ENCODE results near the gene CBLB.

CBLB gene

DNA sequence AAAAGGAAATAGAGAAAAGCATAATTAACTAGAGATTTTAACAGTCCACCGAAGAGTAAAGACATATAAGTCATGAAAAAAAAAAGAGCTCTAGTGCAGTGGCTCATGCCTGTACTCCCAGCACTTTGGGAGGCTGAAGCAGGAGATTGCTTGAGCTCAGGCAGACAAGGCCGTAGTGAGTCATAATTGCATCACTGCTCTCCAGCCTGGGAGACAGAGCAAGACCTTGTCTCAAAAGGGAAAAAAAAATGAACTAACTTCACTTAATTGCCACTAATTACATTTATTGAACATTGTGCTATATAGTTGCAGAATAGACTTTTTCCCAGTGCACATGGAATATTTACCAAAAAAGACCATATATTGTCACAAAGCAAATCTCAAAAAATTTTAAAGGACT, 221.8 kb downstream of the CBLB start:
- no peak for DNase-seq (ENCODE audit: extremely low read depth in 1 of 2, low read depth in 1 of 2)

DNA sequence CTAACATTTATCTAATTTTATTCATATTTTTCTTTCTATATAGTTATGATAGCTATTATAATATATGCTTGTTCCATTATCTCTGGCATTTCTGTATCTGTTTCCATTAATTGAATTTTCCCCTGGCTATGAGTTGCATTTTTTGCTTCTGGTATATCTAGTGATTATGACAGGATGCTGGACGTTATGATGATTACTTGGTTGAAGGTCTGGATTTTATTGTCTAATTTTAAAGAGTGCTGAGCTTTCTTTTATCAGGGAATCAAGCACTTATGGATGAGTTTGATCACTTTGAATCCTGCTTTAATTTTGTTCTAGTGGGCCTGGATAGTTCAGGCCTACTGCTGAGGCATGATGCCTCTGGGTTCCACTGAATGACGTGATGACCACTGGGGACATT, 229.7 kb downstream of the CBLB start:
- DNase-seq (ENCODE audit: extremely low read depth in 1 of 2, low read depth in 1 of 2), result no peak

DNA sequence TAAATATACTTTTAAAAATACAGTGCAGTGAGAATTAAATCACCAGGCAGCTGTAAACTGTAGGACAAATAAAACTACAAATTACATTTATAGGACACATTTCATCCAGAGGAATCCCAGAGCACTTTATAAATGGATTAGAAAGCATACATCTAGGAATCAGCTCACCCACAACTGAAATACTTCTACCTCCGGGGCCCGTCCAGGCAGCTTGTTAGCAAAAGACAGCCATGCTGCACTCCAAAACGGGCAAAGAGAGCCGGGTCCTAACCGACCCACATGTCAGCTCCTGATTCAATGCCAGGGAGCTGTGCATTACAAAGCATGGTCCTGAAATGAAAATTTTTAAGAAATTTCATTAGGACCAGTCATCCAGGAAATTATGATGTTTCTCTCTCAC, 234.1 kb downstream of the CBLB start:
- DNase-seq (ENCODE audit: extremely low read depth in 1 of 2, low read depth in 1 of 2), result no peak

DNA sequence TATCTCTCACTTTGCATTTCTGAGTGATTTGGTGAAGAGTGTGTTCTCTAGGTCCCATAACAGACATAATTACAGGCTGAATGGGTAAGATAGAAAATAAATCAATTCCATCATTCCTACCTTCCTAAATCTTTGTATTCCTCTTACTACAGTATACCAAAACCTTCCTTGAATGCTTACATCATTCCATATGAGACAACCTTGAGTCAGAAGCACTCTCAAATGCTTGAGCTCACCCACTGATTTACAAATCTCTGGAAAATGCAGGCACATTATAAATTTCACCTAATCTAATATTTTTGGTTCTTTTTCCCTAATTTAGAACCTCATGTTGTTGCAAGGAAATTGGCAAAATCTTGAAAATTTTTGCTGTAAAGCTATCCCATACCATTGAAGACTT, 239.1 kb downstream of the CBLB start:
- no peak for DNase-seq (ENCODE audit: extremely low read depth in 1 of 2, low read depth in 1 of 2)

DNA sequence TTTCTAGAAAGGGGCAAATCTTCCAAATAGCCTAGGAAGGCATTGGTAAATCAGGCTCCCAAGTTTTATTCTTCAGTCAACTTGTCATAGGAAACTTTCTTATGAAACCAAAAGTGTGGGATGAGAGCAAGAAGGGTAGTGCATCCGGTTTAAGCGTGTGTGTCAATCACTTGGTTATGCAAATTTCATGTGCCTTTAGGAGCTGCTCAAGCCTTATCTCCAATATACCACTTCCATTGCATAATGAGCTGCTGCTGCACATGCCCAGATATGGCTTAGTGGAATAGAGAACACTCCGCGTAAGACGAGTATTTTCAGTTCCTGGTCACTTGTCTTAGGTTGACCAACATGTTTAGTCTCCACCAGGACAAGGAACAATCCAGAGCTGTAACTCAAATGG, 242.1 kb downstream of the CBLB start:
- no peak for DNase-seq (ENCODE audit: extremely low read depth in 1 of 2, low read depth in 1 of 2)

DNA sequence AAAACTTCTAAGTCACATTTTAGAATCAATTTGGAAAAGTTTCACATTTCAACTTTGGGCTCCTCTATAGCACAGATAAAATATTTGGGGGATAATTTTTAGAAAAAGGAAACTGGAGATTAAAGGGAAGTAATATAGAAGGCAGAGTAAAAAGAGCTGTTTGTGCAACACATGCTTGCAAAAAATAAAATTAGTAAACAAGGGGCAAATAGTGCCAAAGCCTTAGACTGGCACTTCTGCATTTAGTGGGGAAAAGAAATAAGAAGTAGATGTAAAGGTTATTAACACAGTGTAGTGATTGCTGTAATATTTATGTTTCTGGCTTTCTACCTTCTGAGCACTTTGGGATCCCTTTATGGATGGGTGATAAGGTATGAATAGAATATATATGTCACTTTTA, 246.6 kb downstream of the CBLB start:
- no peak for DNase-seq (ENCODE audit: extremely low read depth in 1 of 2, low read depth in 1 of 2)

DNA sequence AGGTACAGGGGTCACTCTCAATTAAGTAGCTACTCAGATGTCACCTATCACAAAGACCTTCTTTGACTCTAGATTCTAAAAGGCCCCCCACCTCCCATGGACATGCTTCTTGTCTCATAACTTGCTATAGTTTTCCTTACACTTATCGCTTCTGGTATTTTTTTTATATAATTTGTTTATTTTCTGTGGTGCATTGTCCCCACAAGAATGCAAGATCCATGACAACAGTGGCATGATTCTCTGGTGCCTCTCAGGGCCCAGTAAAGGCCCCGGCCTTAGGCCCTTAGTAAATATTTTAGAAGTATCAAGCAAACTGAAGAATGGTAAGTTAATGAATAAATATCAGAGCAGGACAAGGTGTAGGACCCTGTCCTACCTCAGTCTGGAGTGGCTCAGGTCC, 248.6 kb downstream of the CBLB start:
- DNase-seq (ENCODE audit: extremely low read depth in 1 of 2, low read depth in 1 of 2), result no peak

DNA sequence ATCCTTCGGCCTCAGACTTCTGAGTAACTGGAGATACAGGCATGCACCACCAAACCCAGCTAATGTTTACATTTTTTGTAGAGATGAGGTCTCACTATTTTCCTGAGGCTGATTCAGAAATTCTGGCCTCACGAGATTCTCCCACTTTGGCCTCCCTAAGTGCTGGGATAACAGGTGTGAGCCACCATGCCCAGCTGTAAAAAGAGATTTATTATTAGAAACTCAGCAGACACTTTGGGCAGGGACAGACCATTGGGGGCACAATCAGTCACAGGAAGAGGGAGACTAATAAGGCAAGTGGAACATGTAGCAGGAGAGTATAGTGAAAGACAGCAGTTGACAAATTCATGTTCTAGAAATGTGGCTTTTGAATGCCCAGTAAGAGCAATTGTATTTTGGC, 249.2 kb downstream of the CBLB start:
- DNase-seq (ENCODE audit: extremely low read depth in 1 of 2, low read depth in 1 of 2), result no peak

DNA sequence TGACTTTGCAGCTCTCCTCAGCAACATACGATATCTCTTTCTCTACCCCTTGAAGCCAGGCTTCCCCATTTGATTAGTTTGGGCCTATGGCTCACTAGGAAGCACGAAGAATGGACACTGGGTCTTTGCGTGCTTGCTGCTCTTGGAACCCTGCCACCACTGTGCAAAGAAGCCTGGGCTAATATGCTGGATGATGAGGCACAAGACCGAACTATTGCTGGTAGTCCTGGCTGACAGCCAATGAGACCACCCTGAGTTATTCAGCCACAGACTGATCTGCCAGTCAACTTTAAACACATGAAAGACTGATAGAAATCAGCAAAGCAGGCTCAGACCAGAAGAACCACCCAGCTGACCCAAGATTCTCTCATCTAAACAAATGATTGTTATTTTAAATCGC, 250.3 kb downstream of the CBLB start:
- DNase-seq (ENCODE audit: extremely low read depth in 1 of 2, low read depth in 1 of 2), result no peak

DNA sequence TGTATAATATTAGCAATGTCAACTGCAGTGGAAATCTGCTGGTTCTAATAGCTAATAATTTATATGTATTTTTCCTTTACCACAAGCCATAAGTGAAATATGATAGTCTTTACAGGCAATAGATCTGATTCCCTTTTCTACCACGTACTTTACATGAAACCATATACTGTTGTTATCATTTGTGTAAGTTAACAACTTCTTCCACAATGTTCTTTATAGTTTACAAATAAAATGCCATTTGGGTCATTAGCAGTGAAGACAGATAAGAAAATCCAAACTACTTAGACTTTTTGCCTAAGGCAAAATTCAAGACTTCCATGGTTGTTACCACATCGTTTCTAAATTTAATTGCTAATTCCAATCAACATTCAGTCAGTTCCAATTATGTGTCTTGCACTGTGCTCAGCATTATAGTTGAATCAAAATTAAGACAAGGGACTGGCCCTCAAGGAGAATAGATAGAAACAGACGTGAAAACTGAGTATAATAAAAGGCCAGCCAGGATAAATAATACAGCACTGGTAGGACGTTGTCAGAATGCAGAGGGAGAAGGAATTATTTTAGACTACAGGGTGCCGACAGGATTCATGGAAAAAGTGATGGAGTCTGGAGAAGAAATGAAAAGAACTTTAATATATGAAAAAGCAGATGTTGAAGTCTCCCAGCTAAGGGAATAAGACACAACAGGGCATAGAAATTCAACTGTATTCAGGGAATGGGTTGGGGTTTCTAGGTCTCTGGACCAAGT, 252.3 kb downstream of the CBLB start:
- DNase-seq (ENCODE audit: extremely low read depth in 1 of 2, low read depth in 1 of 2), result no peak

DNA sequence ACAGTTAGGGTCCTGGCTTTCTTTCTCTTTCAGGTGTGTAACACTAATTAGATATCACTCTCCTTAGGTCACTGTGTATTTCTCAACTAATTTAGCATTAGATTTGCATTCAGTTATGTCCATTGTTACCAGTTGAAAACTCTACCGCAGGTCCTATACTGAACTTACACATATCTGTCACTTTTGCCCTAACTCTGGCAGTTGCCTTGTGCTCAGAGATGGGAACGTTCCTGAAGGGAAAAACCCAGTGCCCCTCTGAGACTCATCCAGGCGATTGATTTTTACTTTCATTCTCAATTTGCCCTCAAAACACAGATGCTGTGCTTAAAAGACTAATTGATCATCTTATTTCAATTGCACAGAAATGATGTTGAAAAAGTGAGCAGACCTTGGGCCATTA, 253.0 kb downstream of the CBLB start:
- DNase-seq (ENCODE audit: extremely low read depth in 1 of 2, low read depth in 1 of 2), result no peak

DNA sequence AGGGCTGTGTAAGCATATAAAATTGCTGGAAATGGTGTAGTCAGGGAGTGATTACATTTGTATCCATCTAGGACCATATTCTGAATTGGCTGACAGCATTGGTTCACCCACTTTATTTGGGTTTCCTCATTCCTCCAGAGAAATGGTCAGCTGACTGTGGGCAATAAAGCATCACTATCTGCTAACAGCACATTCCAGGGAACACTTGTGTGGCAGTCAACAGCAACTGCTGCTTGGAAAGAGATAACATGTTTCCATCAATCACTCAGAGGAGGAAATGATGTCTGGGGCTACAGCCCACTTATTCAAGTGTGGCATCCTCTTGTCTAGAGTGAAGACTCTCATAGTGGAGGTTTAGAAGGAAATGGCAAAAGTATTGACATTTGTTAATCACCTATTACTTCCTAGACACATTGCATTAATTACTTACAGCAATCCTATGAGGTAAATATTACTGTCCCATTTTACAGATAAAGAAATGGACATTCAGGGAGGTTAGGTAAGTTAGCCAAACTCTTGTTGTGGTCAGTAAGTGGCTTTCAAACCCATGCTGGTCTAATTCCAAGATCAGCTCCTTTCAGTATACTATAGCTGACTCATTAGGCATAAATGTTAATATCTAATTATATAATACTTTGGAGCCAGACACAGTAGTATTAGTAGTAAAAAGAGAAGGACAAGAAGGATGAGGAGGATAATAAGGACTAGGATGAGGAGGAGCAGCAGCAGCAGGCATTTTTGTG, 254.4 kb downstream of the CBLB start:
- no peak for DNase-seq (ENCODE audit: extremely low read depth in 1 of 2, low read depth in 1 of 2)

DNA sequence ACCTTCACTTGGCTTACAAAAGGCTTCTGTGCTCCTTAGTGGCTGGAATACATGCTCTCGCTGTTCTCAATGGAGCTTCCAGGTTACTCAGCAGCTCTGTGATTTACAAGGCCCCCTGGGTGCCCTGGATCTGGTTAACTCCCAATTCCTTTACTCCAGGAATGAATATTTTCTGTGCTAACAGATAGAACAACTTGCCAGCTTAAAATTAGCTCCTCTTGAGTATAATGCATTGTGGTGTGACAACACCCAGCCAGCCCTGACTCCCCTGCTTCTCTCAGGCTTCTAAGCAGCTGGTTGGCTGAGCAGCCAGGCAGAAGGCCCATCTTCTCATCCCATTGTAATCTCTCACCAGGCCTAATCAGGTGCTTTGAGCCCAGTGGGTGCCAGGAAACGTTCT, 255.7 kb downstream of the CBLB start:
- DNase-seq (ENCODE audit: extremely low read depth in 1 of 2, low read depth in 1 of 2), result no peak

DNA sequence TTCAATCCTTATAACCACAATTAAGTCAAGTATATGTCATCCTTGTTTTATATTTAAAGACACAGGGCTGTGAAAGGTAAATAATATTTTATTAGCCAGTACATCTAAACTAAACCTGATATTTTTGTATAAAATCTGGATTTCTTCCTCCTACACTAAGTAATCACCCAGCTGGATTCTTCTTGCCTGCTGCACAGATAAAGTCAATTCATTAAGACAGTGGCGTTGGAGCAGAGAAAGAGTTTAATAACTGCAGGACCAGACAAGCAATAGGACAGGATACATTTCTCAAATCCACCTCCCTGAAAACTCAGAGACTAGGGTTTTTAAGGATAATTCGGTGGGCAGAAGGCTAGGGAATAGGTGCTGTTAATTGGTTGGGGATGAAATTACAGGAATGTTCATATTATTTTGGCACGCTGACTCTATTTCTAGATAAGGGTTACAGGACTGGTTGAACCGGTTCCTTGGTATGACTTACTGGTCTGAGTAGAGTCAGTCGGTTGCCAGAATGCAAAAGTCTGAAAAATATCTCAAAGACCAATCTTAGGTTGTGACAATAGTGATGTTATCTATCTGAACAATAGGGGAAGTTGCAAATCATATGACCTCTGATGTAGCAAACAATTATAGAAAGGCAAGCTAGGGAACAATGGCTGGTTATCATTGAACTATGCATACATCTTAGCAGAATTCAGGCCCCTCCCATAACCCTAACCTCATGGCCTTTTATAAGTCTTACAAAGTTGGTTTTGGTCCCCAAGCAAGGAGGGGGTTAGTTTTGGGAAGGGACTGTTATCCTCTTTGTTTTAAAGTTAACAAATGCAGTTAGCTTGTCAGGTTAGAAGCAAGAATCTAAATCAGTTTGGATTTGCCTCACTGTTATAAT, 257.3 kb downstream of the CBLB start:
- no peak for DNase-seq (ENCODE audit: extremely low read depth in 1 of 2, low read depth in 1 of 2)

DNA sequence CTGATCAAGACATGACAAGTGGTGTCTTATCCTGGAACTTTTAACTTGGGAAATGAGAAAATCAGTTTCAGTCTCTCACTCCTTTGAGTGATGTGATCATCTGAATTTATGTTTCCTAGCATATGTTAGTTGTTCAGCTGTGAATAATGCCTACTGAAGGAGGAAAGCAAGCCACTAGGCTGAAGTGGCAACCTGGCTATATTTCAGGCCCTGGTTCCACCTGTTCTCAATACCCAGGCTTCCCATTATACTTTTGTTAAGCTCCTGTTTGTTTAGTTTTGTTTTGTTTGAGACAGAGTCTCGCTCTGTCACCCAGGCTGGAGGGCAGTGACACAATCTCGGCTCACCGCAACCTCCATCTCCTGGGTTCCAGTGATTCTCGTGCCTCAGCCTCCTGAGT, 258.3 kb downstream of the CBLB start:
- no peak for DNase-seq (ENCODE audit: extremely low read depth in 1 of 2, low read depth in 1 of 2)

DNA sequence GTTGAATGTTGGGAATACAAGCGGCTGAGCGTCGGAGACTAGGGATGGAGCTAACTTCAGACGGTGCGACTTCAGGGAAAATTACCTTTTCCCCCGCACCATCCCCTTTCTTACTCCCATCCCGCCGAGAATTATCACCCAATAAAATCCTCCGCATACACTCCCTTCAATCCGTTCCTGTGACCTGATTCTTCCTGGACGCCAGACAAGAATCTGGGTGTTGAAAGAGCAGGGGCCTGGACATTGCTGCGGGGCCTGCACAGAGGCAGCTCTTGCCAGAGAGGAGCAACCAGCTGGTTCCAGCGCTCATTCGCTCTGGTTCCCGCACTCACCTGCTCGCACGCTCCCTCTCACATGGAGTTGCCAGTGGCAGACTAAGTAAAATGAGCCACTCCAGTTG, 260.2 kb downstream of the CBLB start:
- DNase-seq (ENCODE audit: extremely low read depth in 1 of 2, low read depth in 1 of 2), result no peak

DNA sequence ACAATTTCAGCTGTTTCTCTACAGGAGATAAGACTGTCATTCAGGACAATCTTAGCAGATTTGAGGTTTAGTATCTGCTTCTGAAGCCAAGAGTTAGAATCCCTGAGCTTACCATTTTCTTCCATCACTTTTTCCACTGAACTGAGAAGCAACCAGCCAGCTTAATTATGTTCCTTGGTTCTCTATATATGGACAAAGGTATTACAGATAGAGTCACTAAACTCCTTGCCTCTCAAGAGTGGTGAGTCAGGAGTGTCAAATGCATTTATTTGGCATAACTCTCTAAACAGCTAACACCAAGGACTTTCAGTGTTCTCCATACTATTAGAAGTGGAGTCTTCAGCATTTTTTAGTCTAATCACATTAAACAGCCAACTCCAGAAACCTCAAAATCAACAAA, 262.8 kb downstream of the CBLB start:
- no peak for DNase-seq (ENCODE audit: extremely low read depth in 1 of 2, low read depth in 1 of 2)

Data from activated CD8-positive, alpha-beta memory T cell treated with anti-CD3 and anti-CD28 coated beads for 1 hour (primary cell).